Retina (tissue), 1 donor: ENCODE measurements around the gene HOMER3.

Experiments used
- DNase-seq: peaks from one replicate; pipeline ENCODE4 v3.0.0-alpha.2; 2016

HOMER3 gene

DNA sequence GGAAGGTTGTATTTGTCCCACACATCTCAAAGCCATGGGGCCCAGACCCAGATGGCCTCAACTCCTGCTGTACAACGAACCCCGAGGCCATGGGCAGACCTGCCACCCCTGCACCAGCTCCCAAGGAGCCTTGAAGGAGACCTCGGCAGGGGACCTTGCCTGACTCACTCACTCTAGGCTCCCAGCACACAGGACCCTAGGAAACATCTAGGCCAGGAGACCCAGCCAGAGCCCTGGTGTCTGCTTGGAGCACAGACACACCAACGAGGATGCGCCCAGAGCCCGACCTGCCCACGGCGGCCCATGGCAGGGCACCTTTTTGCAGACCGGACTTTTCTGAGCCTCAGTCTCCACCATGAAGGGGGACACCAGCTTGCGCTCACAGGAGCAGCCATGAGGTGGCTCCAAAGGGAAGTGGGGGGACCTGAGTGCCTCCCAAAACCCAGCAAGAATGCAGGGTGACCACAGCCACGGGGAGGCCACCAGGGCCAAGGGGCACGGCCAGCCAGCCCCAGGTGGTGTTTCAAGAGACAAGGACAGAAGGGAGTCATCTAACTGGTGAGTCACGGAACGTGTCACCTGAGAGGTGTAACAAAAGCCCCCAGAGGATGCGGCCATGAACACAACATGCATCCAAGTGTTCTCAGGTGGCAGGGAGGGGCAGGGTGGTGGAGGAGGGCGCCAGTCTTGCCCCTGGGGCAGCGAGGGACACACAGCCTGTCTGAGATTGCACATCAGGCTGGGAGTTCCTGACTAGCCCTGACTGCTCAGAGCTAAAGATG, 40.1 kb downstream of the HOMER3 start:
- DNase-seq: no peak

- no peak for DNase-seq
Measured at GRCh38 chr19:18899624-18900560, 41.1 kb downstream of the HOMER3 start.

DNA sequence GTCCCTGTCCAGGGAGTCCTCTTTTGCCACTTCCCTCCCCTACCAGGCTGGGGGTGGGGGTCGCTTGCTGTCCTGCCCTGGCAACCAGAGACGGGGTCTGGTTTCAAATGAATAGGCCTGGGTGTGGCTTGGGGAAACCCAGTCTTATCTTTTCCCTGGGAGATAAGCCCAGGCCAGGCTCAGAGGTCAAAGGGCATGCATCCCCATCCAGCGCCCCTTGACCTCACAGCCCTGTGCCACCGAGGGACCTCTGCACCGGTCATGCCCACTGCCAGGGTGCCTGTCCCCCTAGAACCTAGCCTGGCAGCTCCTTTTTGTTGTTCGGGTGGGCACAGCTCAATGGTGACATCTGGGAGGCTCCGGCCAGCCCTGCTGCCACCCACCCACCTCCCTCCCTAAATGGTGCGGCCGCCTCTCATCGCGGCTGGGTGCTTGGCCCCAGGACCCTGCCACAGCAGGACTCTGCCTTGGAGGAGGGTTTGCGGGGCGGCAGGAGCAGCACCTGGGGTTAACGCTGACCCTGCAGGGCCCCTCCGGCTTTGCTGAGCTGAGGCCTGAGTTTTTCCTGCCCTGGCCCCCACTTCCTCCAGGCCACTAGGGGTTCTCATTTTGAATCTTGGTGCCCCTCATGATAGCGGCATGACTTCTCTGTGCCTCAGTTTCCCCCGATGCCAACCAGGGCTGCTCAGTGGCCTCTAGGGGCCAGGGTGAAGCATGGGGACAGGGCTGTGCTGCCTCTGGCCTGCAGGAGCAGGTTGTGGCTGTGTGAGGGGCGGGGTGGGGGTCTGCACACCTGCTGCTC, 42.2 kb downstream of the HOMER3 start:
- DNase-seq: no peak

DNA sequence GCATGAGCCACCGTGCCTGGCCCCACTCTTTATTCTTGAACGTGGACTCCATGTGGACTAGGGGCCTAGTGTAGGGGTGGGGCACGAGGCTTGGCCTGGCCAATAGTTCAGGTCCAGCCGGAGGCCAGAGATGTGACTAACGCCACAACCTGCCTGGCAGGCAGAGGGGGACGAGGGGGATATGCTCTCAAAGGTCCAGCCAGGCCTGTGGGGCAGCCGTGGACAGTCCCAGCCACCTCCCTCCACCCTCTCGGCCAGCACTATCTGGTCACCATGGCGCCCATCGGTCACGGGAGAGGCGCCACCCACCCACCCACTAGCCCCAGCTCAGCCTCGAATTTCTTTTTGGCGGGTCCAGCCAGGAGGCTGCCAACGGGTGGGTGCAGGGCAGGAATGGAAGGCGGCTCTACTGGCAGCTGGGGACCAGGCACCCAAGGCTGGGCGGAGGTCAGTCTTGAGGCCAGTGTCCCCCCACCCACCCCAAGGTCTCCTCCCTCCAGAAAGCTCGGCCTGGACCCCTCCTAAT, 42.9 kb downstream of the HOMER3 start:
- DNase-seq: no peak

- no peak for DNase-seq
Measured at GRCh38 chr19:18897094-18898029, 43.7 kb downstream of the HOMER3 start.

- peak; percentile 49 for DNase-seq
Measured at GRCh38 chr19:18896421-18896841, 44.6 kb downstream of the HOMER3 start.

DNA sequence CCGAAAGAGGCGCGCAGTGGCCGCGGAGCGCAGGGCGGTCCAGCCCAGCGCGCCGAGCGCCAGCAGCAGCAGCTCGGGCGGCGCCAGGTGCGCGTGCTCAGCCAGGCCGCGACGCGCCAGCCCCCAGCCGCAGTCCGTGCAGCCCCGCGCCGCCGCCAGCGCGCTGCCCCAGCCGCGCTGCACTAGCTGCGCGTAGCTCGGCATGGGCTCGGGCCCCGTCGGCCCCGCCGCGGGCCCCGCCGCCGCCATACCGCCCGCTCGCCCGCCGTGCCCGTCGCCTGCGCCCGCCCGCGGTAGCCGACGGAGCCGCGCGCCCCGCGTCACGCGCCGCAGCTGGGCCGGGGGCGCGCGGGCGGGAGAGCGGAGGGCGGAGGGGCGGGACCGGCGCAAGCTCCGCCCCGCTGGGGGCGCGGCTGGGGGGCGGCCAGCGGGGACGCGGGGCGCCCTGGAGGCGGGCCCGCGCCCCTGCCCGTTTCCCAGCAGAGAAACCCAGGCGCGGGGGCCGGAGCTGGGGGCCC, 45.1 kb downstream of the HOMER3 start, which contains the start of gene CERS1:
CERS1 (minus strand) TSS at position 335 of the 518 bp plus-strand sequence; CDS start at position 249, 86 bp downstream.
- DNase-seq: no peak

- peak; percentile 83 for DNase-seq
Measured at GRCh38 chr19:18895038-18895823, 45.8 kb downstream of the HOMER3 start.

DNA sequence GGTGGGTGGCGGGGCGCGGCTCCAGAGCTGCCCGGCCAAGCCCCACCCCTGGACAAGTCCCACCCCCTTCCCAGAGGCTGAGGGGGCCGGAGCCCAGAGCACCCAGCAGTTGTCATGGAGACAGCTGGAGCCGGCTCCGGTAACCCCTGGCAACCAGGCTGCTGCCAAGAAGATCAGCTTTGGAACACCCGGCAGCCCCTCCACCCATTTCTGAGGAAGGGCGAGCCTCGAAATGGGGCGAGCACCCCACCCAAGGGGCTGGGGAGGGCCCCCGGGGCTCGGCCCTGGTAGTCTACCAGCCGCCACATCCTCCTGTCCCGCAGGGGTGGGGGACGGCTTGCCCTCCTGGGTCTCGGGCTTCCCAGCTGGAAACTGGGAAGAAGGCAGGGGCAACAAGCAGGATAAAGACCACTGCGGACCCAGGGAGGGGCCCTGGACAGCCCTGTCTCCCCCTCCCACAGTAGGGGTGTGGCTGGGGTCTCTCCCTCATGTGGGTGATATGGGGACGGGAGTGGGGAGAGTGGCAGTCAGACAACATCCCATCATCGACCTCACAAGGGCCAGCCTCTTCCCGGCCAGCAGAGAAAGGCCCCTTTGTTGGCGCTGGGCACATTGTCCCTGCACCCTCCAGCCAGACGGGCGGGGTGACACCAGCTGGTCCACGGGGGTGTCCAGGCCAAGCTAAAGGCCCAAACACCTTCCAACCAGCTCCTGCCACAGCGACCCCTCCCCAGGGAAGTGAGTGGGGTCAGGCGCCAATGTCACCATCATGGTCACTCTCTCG, 46.6 kb downstream of the HOMER3 start:
- DNase-seq: peak; percentile 83

DNA sequence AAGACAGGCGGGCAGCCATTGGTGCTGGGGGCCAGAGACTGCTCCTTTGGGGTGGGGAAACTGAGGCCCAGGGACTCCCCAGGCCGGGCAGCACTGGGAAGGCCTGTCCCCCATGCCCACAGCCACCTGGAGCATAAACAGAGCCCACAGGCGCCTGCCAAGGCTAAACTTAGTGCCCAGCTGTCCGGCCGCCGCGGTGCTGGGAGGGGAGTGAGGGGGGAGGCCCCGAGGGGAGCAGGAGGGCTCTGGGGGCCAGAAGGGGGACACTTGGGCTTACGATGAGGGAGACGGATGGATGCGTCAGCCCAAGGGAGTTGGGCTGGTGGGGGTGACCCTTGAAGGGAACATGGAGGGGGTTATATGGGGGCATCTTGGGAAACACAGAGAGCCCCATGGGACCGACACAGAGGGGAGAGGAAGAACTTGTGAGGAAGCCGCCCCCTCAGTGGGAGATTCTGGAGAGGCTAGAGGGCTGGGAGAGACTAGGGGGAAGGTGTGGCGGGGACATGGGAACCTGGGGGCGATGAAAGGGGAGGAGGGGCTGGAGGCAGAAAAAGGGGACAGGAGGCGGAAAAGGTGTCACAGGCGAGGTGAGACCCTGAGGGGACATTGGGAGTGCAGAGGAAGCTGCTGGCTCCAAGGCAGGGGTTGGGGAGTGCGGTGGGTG, 47.3 kb downstream of the HOMER3 start:
- no peak for DNase-seq

GRCh38 chr19:18889949-18890745, 50.9 kb downstream of the HOMER3 start:
- no peak for DNase-seq

- no peak for DNase-seq
Measured at GRCh38 chr19:18886972-18887371, 54.0 kb downstream of the HOMER3 start.

- no peak for DNase-seq
Measured at GRCh38 chr19:18883526-18884304, 57.3 kb downstream of the HOMER3 start.

GRCh38 chr19:18881491-18881890, 59.5 kb downstream of the HOMER3 start:
- no peak for DNase-seq

DNA sequence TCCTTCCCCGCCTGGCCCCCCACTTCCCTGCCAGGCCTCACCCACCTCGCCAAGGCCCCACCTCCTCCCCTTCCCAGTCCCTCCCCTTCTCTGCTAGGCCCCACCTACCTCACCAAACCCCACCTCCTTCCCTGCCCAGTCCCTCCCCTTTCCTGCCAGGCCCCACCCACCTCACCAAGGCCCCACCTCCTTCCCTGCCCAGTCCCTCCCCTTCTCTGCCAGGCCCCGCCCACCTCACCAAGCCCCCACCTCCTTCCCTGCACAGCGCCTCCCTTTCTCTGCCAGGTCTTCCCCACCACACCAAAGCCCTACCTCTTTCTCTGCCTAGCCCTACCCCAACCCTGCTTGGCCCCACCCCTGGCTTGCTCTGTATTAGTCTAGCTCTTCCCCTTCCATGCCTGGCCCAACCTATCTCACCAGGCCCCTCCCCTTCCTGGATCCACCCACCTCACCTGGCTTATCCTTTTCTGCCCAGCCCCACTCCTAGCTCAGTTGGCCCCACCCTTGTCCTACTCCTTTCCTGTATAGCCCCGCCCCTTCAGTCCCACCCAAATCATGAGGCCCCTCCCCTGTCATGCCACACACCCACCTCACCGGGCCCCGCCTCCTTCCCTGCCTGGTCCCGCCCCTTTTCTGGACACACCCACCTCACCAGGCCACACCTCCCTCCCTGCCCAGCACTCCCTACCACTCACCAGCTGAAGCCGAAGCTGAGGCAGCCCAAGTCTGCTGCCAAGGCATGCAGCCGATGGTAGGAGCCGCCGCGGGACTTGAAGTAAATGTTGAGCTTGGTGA, 61.2 kb downstream of the HOMER3 start:
- no peak for DNase-seq
